CD4-positive, alpha-beta T cell treated with Interleukin-21 for 1 hour (primary cell): ENCODE measurements around the gene NBEAL1.
"Not testable (repeated sequence)": the region's sequence is repeated elsewhere in the genome, so short reads cannot be mapped to it uniquely, and the experiment has no call there.

ENCODE experiments used
- DNase-seq: peaks from one replicate; pipeline ENCODE4 v3.0.0-alpha.2; 2020

NBEAL1 gene

GRCh38 chr2:203014456-203015199, at the start of gene NBEAL1:
Gene NBEAL1, plus strand, starts transcription at chr2:203014875. Its CDS starts 1,510 bp downstream, at chr2:203016385.
- peak; percentile 98 for DNase-seq

DNA sequence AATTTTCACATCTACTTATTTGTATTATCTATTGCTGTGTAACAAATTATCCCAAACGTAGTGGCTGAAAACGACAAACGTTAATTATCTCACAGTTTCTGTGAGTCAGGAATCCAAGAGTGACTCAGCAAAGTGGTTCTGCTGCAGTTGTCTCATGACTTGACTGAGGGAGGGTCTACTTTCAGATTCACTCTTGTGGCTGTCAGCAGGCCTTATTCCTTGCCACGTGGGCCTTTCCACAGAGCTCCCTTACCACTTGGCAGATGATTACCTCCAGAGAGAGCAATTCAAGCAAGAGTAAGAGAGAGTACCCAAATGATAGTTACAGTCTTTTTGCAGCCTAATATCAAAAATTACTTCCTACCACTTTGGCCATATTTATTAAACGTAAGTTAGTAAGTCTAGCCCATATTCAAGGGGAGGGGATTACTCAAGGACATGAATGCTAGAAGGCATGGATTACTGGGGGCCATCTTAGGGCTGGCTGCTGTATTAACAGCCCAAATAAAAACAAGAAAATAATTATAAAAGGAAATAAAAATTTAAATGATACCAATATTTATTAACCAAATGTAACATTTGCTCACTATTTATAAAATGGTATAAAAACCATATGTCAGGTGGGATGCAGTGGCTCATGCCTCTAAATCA, 48.7 kb upstream of the NBEAL1 start:
- no peak for DNase-seq

DNA sequence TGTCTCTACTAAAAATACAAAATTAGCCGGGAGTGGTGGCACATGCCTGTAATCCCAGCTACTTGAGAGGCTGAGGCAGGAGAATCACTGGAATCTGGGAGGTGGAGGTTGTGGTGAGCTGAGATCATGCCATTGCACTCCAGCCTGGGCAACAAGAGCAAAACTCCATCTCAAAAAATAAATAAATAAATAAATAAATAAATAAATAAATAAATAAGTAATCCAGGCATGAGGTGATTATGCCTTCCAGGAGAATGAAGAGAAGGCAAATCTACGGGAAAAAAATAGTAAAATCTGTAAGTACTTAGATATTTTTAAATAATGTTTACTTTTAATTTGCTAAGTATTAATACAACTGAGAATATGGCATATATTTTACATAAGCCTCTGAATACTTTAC, 45.3 kb upstream of the NBEAL1 start:
- DNase-seq, result not testable (repeated sequence)

GRCh38 chr2:202976809-202977208, 37.9 kb upstream of the NBEAL1 start:
- no peak for DNase-seq

- DNase-seq, result no peak
These were observed 31.7 kb upstream of the NBEAL1 start for GRCh38 chr2:202982779-202983491.

DNA sequence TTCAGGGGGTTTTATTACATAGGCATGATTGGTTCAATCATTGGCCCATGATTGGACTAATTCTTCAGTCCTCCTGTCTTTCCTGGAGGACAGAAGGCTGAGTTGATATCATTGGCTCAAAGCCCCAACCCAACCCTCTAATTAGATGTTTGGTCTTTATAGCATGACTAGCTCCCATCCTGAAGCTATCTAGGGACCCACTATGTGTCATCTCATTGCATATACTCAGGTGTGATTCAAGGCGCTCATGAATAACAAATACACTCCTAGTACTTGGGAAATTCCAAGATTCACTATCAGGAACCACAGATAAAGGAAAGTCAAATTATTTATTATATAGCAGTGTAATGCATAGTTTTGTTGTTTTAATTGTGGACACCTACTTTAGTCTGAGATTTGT, 24.9 kb upstream of the NBEAL1 start:
- DNase-seq, result no peak

- DNase-seq, result no peak
These were observed 24.2 kb upstream of the NBEAL1 start for GRCh38 chr2:202990501-202990900.

- DNase-seq, result peak; percentile 3
These were observed 17.6 kb upstream of the NBEAL1 start for GRCh38 chr2:202997113-202997512.

DNA sequence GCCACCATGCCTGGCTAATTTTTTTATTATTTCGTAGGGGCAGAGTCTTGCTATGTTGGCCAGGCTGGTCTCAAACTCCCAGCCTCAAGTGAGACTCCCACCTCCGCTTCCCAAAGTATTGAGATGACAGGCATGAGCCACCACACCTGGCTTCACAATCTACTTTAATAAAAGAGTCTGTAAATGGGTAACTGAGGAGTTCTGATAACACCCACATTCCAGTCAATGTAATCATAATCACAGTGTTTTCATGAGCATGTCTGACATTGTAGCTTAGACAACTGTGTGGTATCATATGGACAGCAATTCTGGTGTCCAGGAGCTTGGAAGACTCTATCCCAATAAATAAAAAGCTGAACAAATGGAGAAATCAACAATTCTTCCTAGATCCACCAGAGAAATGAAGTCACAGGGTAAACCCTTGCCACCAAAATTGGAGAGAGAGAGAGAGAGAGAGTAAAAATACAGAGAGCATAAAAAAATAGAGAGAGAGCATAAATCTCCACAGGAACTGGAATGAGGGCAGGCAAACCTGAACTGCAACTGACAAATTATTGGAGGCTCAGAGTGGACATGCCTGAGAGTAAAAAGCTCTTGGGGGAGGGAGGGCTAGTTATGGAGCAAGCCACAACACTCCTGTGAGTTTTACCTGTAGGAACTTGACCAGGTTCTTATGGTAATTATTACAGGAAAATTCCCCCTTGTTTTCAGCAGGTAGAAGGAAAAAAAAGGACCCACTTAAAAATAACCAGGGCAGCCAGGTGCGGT, 12.4 kb upstream of the NBEAL1 start:
- no peak for DNase-seq

- no peak for DNase-seq
These were observed 11.0 kb upstream of the NBEAL1 start for GRCh38 chr2:203003716-203004115.

DNA sequence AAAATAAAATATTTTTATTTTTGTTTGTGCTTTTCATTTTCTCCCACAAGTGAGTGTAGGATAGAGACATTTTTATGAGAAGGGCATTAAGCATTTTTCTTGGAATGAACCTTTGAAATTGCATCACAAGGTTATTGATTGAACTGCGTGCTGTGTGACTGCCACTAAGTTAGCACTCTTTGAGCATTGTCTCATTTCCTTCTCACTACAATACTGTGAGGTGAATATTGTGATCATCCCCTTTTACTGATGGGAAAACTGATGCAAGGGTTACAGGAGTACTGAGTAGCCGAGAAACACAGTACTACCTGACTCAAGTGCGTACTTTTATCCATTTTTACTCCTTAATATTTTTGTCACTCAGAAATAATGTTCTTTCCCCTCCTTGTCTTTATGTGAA, 2.0 kb downstream of the NBEAL1 start:
- DNase-seq, result no peak

DNA sequence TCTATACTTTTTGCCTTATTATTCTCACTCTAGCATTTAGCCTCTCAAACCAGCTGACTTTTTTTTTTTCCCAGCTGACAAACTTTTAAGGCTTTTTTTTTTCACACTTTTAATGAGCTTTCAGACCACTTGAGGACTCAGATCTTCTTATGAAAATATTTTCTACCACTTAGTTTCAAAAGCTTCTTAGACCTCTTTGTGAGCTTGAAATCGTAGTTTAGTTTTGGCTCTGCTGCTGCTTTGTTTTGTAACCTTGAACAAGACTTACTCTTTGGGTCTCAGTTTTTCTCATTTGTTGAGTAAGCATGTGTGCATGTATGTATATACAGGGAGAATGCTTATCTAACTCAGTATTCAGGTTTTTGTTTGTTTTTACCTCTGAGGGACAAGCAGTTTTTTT, 3.5 kb downstream of the NBEAL1 start:
- DNase-seq, result no peak

GRCh38 chr2:203019142-203019541, 4.5 kb downstream of the NBEAL1 start:
- no peak for DNase-seq

- DNase-seq, result no peak
These were observed 7.3 kb downstream of the NBEAL1 start for GRCh38 chr2:203021991-203022390.

DNA sequence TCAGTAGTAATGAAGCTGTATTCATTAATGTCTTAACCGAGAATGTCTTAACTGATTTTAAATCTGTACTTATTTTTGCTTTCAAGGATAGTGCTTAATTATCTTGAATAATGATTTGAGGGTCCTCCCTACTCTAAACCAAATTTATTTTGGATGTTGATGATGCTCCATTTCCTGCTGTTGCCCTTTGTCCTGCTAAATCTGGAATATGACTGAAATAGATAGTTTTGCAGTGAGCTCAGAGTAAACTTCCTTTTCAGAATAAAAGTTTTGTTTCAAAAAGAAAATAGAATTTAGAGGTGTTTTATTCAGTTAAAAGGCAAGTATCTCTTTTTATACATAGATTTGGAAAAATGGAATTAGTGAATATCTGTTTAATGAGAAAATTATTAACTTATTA, 8.1 kb downstream of the NBEAL1 start:
- DNase-seq, result no peak

GRCh38 chr2:203025592-203025991, 10.9 kb downstream of the NBEAL1 start:
- no peak for DNase-seq

- no peak for DNase-seq
These were observed 15.9 kb downstream of the NBEAL1 start for GRCh38 chr2:203030545-203030944.

DNA sequence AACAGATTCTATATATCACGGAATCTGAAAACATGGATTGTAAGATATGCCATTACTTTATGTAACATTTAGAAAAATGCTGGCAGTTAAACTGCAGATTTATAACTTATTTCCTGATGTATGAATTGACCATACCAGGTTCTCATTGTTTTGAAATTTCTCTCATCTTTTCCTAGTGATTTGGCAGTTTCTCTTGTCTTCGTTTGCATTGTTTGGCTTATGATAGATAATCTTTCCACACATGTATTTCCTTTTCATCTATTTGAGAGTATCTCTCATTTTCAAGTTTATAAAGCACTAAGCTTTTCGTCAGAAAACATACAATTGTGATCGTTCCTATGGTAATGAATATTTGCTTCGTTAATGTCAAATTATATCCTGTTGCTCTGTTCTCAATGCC, 16.3 kb downstream of the NBEAL1 start:
- no peak for DNase-seq

- no peak for DNase-seq
These were observed 18.7 kb downstream of the NBEAL1 start for GRCh38 chr2:203033395-203033794.

- DNase-seq, result no peak
These were observed 21.3 kb downstream of the NBEAL1 start for GRCh38 chr2:203035879-203036470.

GRCh38 chr2:203037026-203037425, 22.4 kb downstream of the NBEAL1 start:
- no peak for DNase-seq

DNA sequence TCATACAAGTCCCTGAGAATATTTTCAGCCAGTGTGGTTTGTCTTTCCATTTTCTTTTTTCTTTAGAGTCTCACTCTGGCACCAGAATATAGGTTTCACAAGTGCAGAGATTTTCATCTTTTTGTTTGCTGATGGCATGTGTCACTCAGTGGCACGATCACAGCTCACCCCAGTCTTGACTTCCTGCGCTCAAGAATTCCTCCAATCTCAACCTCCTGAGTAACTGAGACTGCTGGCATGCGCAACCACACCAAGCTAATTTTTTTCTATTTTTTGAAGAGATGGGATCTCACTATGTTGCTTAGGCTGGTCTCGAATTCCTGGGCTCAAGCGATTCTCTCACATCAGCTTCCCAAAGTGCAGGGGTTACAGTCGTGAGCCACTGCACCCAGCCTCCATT, 23.9 kb downstream of the NBEAL1 start:
- DNase-seq, result no peak

- DNase-seq, result not testable (repeated sequence)
These were observed 24.5 kb downstream of the NBEAL1 start for GRCh38 chr2:203039211-203039610.
